Measurements from ENCODE around the gene SHISA7. TPM values are rescaled to one million over a fixed set of nuclear protein-coding genes. Genes with fewer than 3 reads are reported as not detected.

SHISA7 gene
- total and polyA plus RNA-seq, 2 of the 4 experiments (the other 2 are of a cell fraction) = not detected

DNA sequence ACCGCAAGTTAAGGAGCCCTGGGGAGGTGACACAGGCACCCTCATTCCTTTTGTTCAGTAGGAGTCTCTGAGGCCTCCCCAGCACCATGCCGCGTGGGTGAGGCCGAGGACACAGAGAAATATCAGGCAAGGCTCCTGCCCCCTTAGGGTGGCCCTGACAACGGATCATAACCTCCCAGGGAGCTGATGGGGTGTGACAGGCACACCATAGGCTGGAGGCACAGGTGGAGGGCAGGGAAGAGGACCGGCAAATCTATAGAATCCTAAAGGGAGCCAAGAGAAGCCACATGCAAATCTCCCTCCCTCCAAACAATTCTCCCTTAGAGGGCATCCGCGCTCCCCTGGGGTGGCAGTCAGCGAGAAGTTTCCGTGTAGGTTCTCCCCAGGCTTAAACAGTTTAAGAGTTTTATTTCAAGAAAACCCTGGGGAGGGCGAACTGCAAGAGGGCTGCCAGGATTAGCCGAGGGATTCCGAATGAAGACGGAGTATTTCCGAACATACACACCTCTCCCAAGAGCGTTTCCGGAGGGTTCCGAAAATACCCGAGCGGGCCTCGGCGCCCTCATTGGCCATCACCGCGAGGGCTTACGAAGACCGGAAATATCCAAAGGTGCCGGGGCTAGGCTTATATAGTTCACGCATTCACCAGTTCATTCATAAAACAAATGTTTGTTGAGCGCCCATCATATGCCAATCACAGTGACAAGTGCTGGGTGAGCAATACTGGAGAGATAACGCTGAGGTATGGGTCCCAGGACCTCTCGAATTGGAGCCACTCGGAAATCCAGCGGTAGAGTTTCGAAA, 58.0 kb downstream of the SHISA7 start (continued):
- TF ChIP-seq MXI1 (IDR thresholded peaks at IDR 0.05; ENCODE audit: borderline replicate concordance, low read depth, low read length) (no peak), RAD21 (IDR thresholded peaks at IDR 0.05; ENCODE audit: low read length) (no peak), CEBPB (IDR thresholded peaks at IDR 0.05; ENCODE audit: low read depth, low read length) (no peak), RFX5 (IDR thresholded peaks at IDR 0.05; ENCODE audit: low read depth, low read length) (no peak)
- TF ChIP-seq, protein P1, sequence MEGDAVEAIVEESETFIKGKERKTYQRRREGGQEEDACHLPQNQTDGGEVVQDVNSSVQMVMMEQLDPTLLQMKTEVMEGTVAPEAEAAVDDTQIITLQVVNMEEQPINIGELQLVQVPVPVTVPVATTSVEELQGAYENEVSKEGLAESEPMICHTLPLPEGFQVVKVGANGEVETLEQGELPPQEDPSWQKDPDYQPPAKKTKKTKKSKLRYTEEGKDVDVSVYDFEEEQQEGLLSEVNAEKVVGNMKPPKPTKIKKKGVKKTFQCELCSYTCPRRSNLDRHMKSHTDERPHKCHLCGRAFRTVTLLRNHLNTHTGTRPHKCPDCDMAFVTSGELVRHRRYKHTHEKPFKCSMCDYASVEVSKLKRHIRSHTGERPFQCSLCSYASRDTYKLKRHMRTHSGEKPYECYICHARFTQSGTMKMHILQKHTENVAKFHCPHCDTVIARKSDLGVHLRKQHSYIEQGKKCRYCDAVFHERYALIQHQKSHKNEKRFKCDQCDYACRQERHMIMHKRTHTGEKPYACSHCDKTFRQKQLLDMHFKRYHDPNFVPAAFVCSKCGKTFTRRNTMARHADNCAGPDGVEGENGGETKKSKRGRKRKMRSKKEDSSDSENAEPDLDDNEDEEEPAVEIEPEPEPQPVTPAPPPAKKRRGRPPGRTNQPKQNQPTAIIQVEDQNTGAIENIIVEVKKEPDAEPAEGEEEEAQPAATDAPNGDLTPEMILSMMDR (conservative IDR thresholded peaks at IDR 0.05; ENCODE audit: low read depth, low read length) = no peak

Measured in IMR-90 (cell line).